Measurements from ENCODE around the gene ZACN. TPM values are rescaled to one million over a fixed set of nuclear protein-coding genes. Genes with fewer than 3 reads are reported as not detected.
A peak's percentile ranks its signal among the peaks of the same experiment; 100 is the strongest.

The ZACN gene
- total RNA-seq, 2 donors from 2014 or later, result not detected

GRCh38 chr17:76049239-76049638 lies 29.7 kb upstream of the ZACN start:
- ATAC-seq (no peak), DNase-seq (no peak)
- intact Hi-C loops (cut with DNase I), result no loop called here
- Histone ChIP-seq H3K36me3 (replicated peaks in 1 of 2; ENCODE audit: insufficient read depth in 1 of 2, low read depth in 2 of 2) (peaks cover 41 to 42% of the 10 kb centered on the region in 2 donors), H3K27me3 (no peaks in the 10 kb centered on the region), H3K4me1 (peaks cover 10% of the 10 kb centered on the region), H3K9me3 (no peaks in the 10 kb centered on the region), H3K27ac (no peak overlapping the region), H3K4me3 (no peak overlapping the region)
- TF ChIP-seq POLR2A (IDR thresholded peaks at IDR 0.05), result no peak
- TF ChIP-seq CTCF (IDR thresholded peaks at IDR 0.05), result no peak
- 89 to 91% methylated on average over 3 of the region's 3 CpGs for WGBS, 2 donors

- H3K27me3 ChIP-seq, result no peaks in the 10 kb centered on the region
- ATAC-seq (no peak), DNase-seq (no peak)
- intact Hi-C loops (cut with DNase I), result no loop called here
- peak overlapping the region in 2 of 4 donors; percentile 30 to 33 for H3K27ac ChIP-seq
- no peaks in the 10 kb centered on the region for H3K9me3 ChIP-seq
- WGBS, 2 donors, result 79 to 93% methylated on average over 13 to 15 of the region's 15 CpGs
- peaks cover 34 to 37% of the 10 kb centered on the region in 2 donors for H3K36me3 ChIP-seq (replicated peaks in 1 of 2; ENCODE audit: insufficient read depth in 1 of 2, low read depth in 2 of 2)
- no peak overlapping the region for H3K4me3 ChIP-seq
- H3K4me1 ChIP-seq, result peaks cover 10% of the 10 kb centered on the region
- TF ChIP-seq POLR2A (IDR thresholded peaks at IDR 0.05) (no peak), CTCF (IDR thresholded peaks at IDR 0.05) (no peak)
Measured at GRCh38 chr17:76049836-76050537, 29.0 kb upstream of the ZACN start.

GRCh38 chr17:76050538-76051467 lies 28.2 kb upstream of the ZACN start:
- Histone ChIP-seq H3K27ac (peak overlapping the region in 2 of 4 donors; percentile 30 to 33), H3K27me3 (no peaks in the 10 kb centered on the region), H3K4me3 (no peak overlapping the region), H3K4me1 (peaks cover 10% of the 10 kb centered on the region), H3K9me3 (no peaks in the 10 kb centered on the region), H3K36me3 (replicated peaks in 1 of 2; ENCODE audit: insufficient read depth in 1 of 2, low read depth in 2 of 2) (peaks cover 29 to 32% of the 10 kb centered on the region in 2 donors)
- ATAC-seq (peak; percentile 38), DNase-seq (no peak)
- WGBS, 2 donors, result 66 to 81% methylated on average over 11 of the region's 11 CpGs
- intact Hi-C loops (cut with DNase I), result no loop called here
- no peak for TF ChIP-seq CTCF (IDR thresholded peaks at IDR 0.05)
- TF ChIP-seq POLR2A (IDR thresholded peaks at IDR 0.05), result no peak

GRCh38 chr17:76051561-76051960 lies 27.4 kb upstream of the ZACN start:
- intact Hi-C loops (cut with DNase I), result no loop called here
- TF ChIP-seq CTCF (IDR thresholded peaks at IDR 0.05), result no peak
- TF ChIP-seq POLR2A (IDR thresholded peaks at IDR 0.05), result no peak
- Histone ChIP-seq H3K27ac (peak overlapping the region in 2 of 4 donors; percentile 30 to 33), H3K9me3 (no peaks in the 10 kb centered on the region), H3K36me3 (replicated peaks in 1 of 2; ENCODE audit: insufficient read depth in 1 of 2, low read depth in 2 of 2) (peaks cover 30 to 36% of the 10 kb centered on the region in 2 donors), H3K4me1 (peaks cover 10% of the 10 kb centered on the region), H3K4me3 (no peak overlapping the region), H3K27me3 (no peaks in the 10 kb centered on the region)
- WGBS, 2 donors, result 54 to 60% methylated on average over 6 of the region's 6 CpGs
- DNase-seq (no peak), ATAC-seq (no peak)
